ENCODE measurements around the gene FBXL7. TPM values are rescaled to one million over a fixed set of nuclear protein-coding genes. Genes with fewer than 3 reads are reported as not detected.

Gene FBXL7
- total RNA-seq, 6 experiments from 2014 or later: 0.81 to 1.9 (median 1.3) TPM

GRCh38 chr5:15803280-15803679 lies 303.3 kb downstream of the FBXL7 start:
- ATAC-seq (no peak), DNase-seq (no peak)
- intact Hi-C loops (cut with DNase I): no loop called here
- Histone ChIP-seq H3K27ac (no peak overlapping the region), H3K9me3 (no peaks in the 10 kb centered on the region), H3K4me1 (no peaks in the 10 kb centered on the region), H3K36me3 (no peaks in the 10 kb centered on the region), H3K4me3 (no peak overlapping the region), H3K27me3 (no peaks in the 10 kb centered on the region)
- TF ChIP-seq CTCF (IDR thresholded peaks at IDR 0.05) (no peak), POLR2A (IDR thresholded peaks at IDR 0.05) (no peak)
- WGBS (ENCODE audit: insufficient coverage, low coverage, low lambda C conversion rate, missing lambda C conversion rate): 31% methylated on average over 2 of the region's 2 CpGs

GRCh38 chr5:15806613-15807012 lies 306.6 kb downstream of the FBXL7 start:
- H3K9me3 ChIP-seq: no peaks in the 10 kb centered on the region
- DNase-seq: no peak
- 81% methylated on average over 6 of the region's 8 CpGs for WGBS (ENCODE audit: insufficient coverage, low coverage, low lambda C conversion rate, missing lambda C conversion rate)
- no peaks in the 10 kb centered on the region for H3K36me3 ChIP-seq
- no peaks in the 10 kb centered on the region for H3K27me3 ChIP-seq
- no peak for ATAC-seq
- H3K27ac ChIP-seq: no peak overlapping the region
- no peak overlapping the region for H3K4me3 ChIP-seq
- TF ChIP-seq POLR2A (IDR thresholded peaks at IDR 0.05): no peak
- no peak for TF ChIP-seq CTCF (IDR thresholded peaks at IDR 0.05)
- no peaks in the 10 kb centered on the region for H3K4me1 ChIP-seq
- intact Hi-C loops (cut with DNase I): no loop called here

GRCh38 chr5:15807248-15807647 lies 307.3 kb downstream of the FBXL7 start:
- ATAC-seq (no peak), DNase-seq (no peak)
- no peaks in the 10 kb centered on the region for H3K9me3 ChIP-seq
- no peak overlapping the region for H3K4me3 ChIP-seq
- WGBS (ENCODE audit: insufficient coverage, low coverage, low lambda C conversion rate, missing lambda C conversion rate): 45% methylated on average over 3 of the region's 3 CpGs
- TF ChIP-seq CTCF (IDR thresholded peaks at IDR 0.05) (no peak), POLR2A (IDR thresholded peaks at IDR 0.05) (no peak)
- no peaks in the 10 kb centered on the region for H3K36me3 ChIP-seq
- H3K27ac ChIP-seq: no peak overlapping the region
- H3K4me1 ChIP-seq: no peaks in the 10 kb centered on the region
- intact Hi-C loops (cut with DNase I): no loop called here
- no peaks in the 10 kb centered on the region for H3K27me3 ChIP-seq

GRCh38 chr5:15807871-15808270 lies 307.9 kb downstream of the FBXL7 start:
- intact Hi-C loops (cut with DNase I): no loop called here
- no peaks in the 10 kb centered on the region for H3K36me3 ChIP-seq
- no peak overlapping the region for H3K27ac ChIP-seq
- WGBS (ENCODE audit: insufficient coverage, low coverage, low lambda C conversion rate, missing lambda C conversion rate): 60% methylated on average over 5 of the region's 5 CpGs
- no peaks in the 10 kb centered on the region for H3K4me1 ChIP-seq
- ATAC-seq (peak in 3 of 4 donors; percentile 26 to 69 (median 56)), DNase-seq (no peak)
- H3K4me3 ChIP-seq: no peak overlapping the region
- no peak for TF ChIP-seq POLR2A (IDR thresholded peaks at IDR 0.05)
- H3K27me3 ChIP-seq: no peaks in the 10 kb centered on the region
- H3K9me3 ChIP-seq: no peaks in the 10 kb centered on the region

GRCh38 chr5:15808577-15808976 lies 308.6 kb downstream of the FBXL7 start:
- Histone ChIP-seq H3K27ac (no peak overlapping the region), H3K4me3 (no peak overlapping the region), H3K9me3 (no peaks in the 10 kb centered on the region), H3K4me1 (no peaks in the 10 kb centered on the region), H3K36me3 (no peaks in the 10 kb centered on the region), H3K27me3 (no peaks in the 10 kb centered on the region)
- no peak for TF ChIP-seq CTCF (IDR thresholded peaks at IDR 0.05)
- TF ChIP-seq POLR2A (IDR thresholded peaks at IDR 0.05): no peak
- intact Hi-C loops (cut with DNase I): no loop called here
- ATAC-seq: no peak
- no peak for DNase-seq
- WGBS (ENCODE audit: insufficient coverage, low coverage, low lambda C conversion rate, missing lambda C conversion rate): 46% methylated on average over 3 of the region's 3 CpGs

Data from right lobe of liver (tissue), 6 donors.